ENCODE data around the gene RYK.
A peak's percentile ranks its signal among the peaks of the same experiment; 100 is the strongest.

RYK gene

DNA sequence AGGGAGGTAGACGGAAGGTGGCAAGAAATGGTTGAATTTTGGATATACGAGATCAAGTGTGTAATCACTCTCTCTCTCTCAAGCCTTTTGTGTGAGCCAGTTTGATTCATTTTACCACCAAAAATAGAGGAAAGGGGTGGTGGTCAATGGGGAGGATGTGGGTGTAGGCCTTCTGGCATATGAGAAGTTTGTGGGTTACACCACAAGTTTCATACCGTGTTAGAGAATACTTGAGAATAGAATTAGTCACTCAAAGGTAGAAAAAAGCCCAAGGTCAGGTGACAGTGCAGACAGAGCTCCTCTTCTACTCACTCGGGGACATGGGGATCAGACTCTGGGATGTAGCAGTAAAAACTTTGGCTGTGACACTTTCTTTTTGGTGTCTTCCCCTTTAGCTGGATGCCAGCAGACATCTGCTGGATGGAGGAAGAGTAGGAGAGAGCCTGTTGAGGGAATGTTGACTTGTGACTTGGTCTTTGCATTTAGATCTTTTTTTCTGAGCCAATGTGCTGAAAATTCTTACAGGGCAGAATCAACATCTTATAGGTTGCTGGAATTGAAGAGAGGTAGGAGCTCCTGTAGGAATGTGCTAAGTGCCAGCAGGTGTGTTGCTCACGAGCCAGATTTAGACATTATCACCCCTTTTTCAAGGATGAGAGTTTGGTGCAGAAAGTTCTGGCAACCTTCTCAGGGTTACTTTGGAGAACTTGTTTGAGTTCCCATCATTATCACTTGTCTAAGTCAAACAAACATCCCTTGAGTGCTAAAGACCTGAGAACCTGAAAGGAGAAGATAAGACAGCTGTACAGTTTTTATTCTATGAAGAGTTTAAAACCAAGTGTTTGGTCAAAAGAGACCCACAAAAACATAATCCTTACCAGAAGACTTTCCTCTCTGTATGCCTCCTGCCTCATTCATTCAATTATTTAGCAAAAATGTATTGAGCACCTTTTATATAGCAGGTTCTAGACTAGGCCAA lies 43.9 kb upstream of the RYK start:
- Histone ChIP-seq H3K36me3 (ENCODE audit: control insufficient read depth in 2 of 2, insufficient read depth in 1 of 2, low read length in 2 of 2) (no peaks in the 10 kb centered on the region), H3K4me1 (ENCODE audit: control insufficient read depth, insufficient read depth, low read length) (no peaks in the 10 kb centered on the region), H3K4me3 (ENCODE audit: low read depth, low read length) (no peak overlapping the region), H3K27ac (ENCODE audit: extremely low read depth, low read depth, low read length) (no peak overlapping the region), H3K9me3 (ENCODE audit: control insufficient read depth, insufficient read depth, low read depth, low read length) (no peaks in the 10 kb centered on the region)
- ChIA-PET CTCF (interaction anchor here (0.8 kb wide), 1 partner anchor 82 kb away, joined by 3 read pairs; no protein-coding TSS in a partner anchor), POLR2A (no interaction called here)
- TF ChIP-seq ZNF391 (tag by site-specific recombination; IDR thresholded peaks at IDR 0.05; ENCODE audit: borderline replicate concordance, low read depth) (no peak), ZNF426 (tag by site-specific recombination; IDR thresholded peaks at IDR 0.05) (no peak), ZNF133 (tag by site-specific recombination; IDR thresholded peaks at IDR 0.05) (no peak)

DNA sequence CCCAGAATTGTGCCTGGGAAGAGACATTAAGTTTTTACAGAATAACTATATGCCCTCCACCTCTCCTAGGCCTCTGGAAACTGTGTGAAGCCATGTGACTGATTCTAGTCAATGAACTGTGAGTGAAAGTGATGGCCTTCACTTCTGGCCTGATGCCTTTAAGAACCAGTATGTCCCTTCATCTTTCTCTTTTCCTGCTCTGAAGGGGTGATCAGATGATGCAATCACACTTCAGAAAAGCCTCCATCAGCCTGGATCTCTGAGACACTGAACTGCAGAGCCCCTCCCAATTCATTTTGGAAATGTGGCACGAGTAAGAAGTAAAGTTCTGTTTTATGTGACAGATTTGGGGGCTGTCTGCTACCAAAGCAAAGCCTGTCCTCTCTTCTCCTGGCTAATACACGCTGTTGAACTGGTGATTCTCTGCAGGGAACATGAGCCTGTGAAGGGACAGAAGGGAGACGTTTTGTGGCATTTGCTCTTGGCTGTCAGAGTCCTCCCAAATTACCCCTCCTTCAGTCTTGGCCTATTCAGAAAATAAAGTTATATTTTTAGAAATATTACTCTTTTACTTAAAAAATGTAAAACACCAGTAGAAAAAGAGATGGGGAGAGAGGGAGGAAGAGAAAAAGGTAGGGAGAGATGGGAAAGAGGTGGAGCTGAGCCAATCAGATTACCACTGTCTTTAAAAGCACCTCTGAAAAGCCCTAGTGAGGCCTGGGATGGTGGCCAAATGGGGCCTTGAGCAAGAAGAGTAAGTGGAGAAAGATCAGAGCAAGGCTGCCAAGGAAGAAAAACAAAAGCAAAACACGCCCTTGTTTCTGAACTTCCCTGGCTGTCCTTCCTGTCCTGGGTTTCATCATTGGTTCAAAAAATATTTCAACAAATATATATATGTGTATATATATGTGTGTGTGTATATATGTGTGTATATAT lies 40.9 kb upstream of the RYK start:
- CTCF ChIA-PET, result no interaction called here
- Histone ChIP-seq H3K27ac (ENCODE audit: extremely low read depth, low read depth, low read length) (no peak overlapping the region), H3K36me3 (ENCODE audit: control insufficient read depth in 2 of 2, insufficient read depth in 1 of 2, low read length in 2 of 2) (no peaks in the 10 kb centered on the region), H3K9me3 (ENCODE audit: control insufficient read depth, insufficient read depth, low read depth, low read length) (no peaks in the 10 kb centered on the region), H3K4me3 (ENCODE audit: low read depth, low read length) (no peak overlapping the region), H3K4me1 (ENCODE audit: control insufficient read depth, insufficient read depth, low read length) (no peaks in the 10 kb centered on the region)
- TF ChIP-seq ZBTB17 (tag by site-specific recombination; IDR thresholded peaks at IDR 0.05), result peak; percentile 39; the same call in 1 of the 2 replicates
- TF ChIP-seq ZNF707 (tag by site-specific recombination; IDR thresholded peaks at IDR 0.05), result no peak
- POLR2A ChIA-PET, result no interaction called here

GRCh38 chr3:134287512-134287911 lies 36.9 kb upstream of the RYK start:
- H3K27ac ChIP-seq (ENCODE audit: extremely low read depth, low read depth, low read length), result no peak overlapping the region
- H3K36me3 ChIP-seq (ENCODE audit: control insufficient read depth in 2 of 2, insufficient read depth in 1 of 2, low read length in 2 of 2), result no peaks in the 10 kb centered on the region
- no peaks in the 10 kb centered on the region for H3K9me3 ChIP-seq (ENCODE audit: control insufficient read depth, insufficient read depth, low read depth, low read length)
- no peaks in the 10 kb centered on the region for H3K4me1 ChIP-seq (ENCODE audit: control insufficient read depth, insufficient read depth, low read length)
- no peak overlapping the region for H3K4me3 ChIP-seq (ENCODE audit: low read depth, low read length)
- CTCF ChIA-PET, result interaction anchor here (1.1 kb wide), 1 partner anchor 186 kb away, joined by 3 read pairs; no protein-coding TSS in a partner anchor
- POLR2A ChIA-PET, result interaction anchor here (0.6 kb wide), 1 partner anchor 106 kb away, joined by 3 read pairs; no protein-coding TSS in a partner anchor
- TF ChIP-seq, protein P1, sequence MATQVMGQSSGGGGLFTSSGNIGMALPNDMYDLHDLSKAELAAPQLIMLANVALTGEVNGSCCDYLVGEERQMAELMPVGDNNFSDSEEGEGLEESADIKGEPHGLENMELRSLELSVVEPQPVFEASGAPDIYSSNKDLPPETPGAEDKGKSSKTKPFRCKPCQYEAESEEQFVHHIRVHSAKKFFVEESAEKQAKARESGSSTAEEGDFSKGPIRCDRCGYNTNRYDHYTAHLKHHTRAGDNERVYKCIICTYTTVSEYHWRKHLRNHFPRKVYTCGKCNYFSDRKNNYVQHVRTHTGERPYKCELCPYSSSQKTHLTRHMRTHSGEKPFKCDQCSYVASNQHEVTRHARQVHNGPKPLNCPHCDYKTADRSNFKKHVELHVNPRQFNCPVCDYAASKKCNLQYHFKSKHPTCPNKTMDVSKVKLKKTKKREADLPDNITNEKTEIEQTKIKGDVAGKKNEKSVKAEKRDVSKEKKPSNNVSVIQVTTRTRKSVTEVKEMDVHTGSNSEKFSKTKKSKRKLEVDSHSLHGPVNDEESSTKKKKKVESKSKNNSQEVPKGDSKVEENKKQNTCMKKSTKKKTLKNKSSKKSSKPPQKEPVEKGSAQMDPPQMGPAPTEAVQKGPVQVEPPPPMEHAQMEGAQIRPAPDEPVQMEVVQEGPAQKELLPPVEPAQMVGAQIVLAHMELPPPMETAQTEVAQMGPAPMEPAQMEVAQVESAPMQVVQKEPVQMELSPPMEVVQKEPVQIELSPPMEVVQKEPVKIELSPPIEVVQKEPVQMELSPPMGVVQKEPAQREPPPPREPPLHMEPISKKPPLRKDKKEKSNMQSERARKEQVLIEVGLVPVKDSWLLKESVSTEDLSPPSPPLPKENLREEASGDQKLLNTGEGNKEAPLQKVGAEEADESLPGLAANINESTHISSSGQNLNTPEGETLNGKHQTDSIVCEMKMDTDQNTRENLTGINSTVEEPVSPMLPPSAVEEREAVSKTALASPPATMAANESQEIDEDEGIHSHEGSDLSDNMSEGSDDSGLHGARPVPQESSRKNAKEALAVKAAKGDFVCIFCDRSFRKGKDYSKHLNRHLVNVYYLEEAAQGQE (tag by site-specific recombination; IDR thresholded peaks at IDR 0.05), result no peak
- TF ChIP-seq KLF10 (tag by site-specific recombination; IDR thresholded peaks at IDR 0.05), result no peak
- TF ChIP-seq ZNF26 (tag by site-specific recombination; IDR thresholded peaks at IDR 0.05), result no peak
- no peak for TF ChIP-seq ZNF202 (tag by site-specific recombination; IDR thresholded peaks at IDR 0.05; ENCODE audit: borderline replicate concordance)
- TF ChIP-seq ZNF10 (tag by site-specific recombination; IDR thresholded peaks at IDR 0.05), result no peak
- TF ChIP-seq, protein P2, sequence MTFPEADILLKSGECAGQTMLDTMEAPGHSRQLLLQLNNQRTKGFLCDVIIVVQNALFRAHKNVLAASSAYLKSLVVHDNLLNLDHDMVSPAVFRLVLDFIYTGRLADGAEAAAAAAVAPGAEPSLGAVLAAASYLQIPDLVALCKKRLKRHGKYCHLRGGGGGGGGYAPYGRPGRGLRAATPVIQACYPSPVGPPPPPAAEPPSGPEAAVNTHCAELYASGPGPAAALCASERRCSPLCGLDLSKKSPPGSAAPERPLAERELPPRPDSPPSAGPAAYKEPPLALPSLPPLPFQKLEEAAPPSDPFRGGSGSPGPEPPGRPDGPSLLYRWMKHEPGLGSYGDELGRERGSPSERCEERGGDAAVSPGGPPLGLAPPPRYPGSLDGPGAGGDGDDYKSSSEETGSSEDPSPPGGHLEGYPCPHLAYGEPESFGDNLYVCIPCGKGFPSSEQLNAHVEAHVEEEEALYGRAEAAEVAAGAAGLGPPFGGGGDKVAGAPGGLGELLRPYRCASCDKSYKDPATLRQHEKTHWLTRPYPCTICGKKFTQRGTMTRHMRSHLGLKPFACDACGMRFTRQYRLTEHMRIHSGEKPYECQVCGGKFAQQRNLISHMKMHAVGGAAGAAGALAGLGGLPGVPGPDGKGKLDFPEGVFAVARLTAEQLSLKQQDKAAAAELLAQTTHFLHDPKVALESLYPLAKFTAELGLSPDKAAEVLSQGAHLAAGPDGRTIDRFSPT (tag by site-specific recombination; IDR thresholded peaks at IDR 0.05), result no peak
- TF ChIP-seq ZBTB21 (tag by site-specific recombination; IDR thresholded peaks at IDR 0.05), result no peak
- no peak for TF ChIP-seq ZNF146 (tag by site-specific recombination; IDR thresholded peaks at IDR 0.05)
- TF ChIP-seq, protein P3, sequence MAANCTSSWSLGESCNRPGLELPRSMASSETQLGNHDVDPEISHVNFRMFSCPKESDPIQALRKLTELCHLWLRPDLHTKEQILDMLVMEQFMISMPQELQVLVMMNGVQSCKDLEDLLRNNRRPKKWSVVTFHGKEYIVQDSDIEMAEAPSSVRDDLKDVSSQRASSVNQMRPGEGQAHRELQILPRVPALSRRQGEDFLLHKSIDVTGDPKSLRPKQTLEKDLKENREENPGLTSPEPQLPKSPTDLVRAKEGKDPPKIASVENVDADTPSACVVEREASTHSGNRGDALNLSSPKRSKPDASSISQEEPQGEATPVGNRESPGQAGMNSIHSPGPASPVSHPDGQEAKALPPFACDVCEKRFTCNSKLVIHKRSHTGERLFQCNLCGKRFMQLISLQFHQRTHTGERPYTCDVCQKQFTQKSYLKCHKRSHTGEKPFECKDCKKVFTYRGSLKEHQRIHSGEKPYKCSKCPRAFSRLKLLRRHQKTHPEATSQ (tag by site-specific recombination; IDR thresholded peaks at IDR 0.05), result no peak
- TF ChIP-seq ZNF707 (tag by site-specific recombination; IDR thresholded peaks at IDR 0.05), result no peak
- TF ChIP-seq ZNF560 (tag by site-specific recombination; IDR thresholded peaks at IDR 0.05; ENCODE audit: borderline replicate concordance), result no peak
- no peak for TF ChIP-seq FEZF1 (tag by site-specific recombination; IDR thresholded peaks at IDR 0.05)

Data from HEK293 (cell line).